H1 (cell line): ENCODE measurements around the gene NAV2. TPM values are rescaled to one million over a fixed set of nuclear protein-coding genes. Genes with fewer than 3 reads are reported as not detected.

Source experiments
- BCL11A ChIP-seq, 2 experiments: IDR thresholded peaks; one replicate each; pipeline ENCODE4 v1.6.1; 2011; ENCODE audit warnings: low read depth in 2 of 2, low read length in 2 of 2, mild to moderate bottlenecking in 2 of 2
- CHD2 ChIP-seq: IDR thresholded peaks from 2 replicates; pipeline ENCODE4 v1.6.1; 2012; ENCODE audit warnings: low read length, improper control_type of control experiment
- polyA plus RNA-seq, 7 experiments: library from polyadenylated mRNA; depleted of rRNA in 3 of 7; stranded (reverse) in 5 of 7; unstranded in 2 of 7; fragments of >200 nt in 5 of 7; fragments of 200-250 nt in 2 of 7; gene quantifications; 1 replicate in 5 of 7; 2 replicates in 1 of 7; 4 replicates in 1 of 7; pipeline versions ENCODE4 v1.2.1 to v1.2.3, GENCODE V29; 2011 to 2013; ENCODE audit warnings: missing spikeins in 2 of 7, mixed read lengths in 2 of 7
- total RNA-seq: library from RNA; stranded (reverse); fragmentation: NEBNext Ultra II Directional; extraction: Animal tissue kit (Norgen Biotek cat#: 25700); gene quantifications from 2 replicates; pipeline ENCODE4 v1.2.1, GENCODE V29; 2021

Gene NAV2
- total and polyA plus RNA-seq, 2 of the 8 experiments (the other 6 are each of a cell fraction or from before 2014, with no cell fraction given): 35.6 to 73.6 TPM

DNA sequence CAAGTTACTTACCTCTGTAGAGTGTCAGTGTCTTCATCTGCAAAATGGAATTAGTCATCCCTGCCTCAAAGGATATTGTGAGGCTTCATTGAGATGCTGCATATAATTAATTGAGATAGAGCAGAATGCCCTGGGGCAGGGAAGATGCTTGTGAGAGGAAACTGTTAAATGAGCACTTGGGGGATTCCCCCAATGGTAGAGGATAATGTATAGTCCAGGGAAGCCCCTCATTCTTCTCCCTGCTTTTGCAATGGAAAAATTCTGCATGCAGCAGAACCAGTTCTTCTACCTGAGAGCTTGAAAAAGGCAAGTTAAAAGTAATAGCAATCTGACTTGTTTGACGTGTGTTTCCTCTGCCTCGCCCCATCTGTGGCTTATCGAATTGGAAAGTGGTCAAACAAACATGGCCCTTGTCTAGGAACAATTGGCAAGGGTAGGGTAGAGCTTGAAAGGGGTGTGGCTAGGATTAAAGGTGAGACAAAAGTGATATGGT is 90.9 kb downstream of the NAV2 start (continued):
- no peak for TF ChIP-seq BCL11A (IDR thresholded peaks at IDR 0.05; ENCODE audit: low read depth in 2 of 2, low read length in 2 of 2)
- no peak for TF ChIP-seq CHD2
